HG02970 (cell line): ENCODE results near the gene ETHE1.

Experiments used
- ATAC-seq: cut with Tn5 transposase; IDR thresholded peaks from one replicate; pipeline ENCODE4 v1.9.1; 2021; ENCODE audit warnings: mild to moderate bottlenecking, moderate library complexity, moderate number of reproducible peaks; ENCODE audit not compliant: unreplicated experiment, low FRiP score

The ETHE1 gene

GRCh38 chr19:43498233-43498842 is 28.7 kb downstream of the ETHE1 start:
- no peak for ATAC-seq

- no peak for ATAC-seq
Observed at GRCh38 chr19:43496960-43497359, 30.0 kb downstream of the ETHE1 start.

GRCh38 chr19:43495082-43495481 is 31.9 kb downstream of the ETHE1 start:
- no peak for ATAC-seq

GRCh38 chr19:43490759-43491158 is 36.2 kb downstream of the ETHE1 start:
- ATAC-seq: no peak

- no peak for ATAC-seq
Observed at GRCh38 chr19:43489979-43490599, 36.9 kb downstream of the ETHE1 start.

GRCh38 chr19:43489310-43489709 is 37.7 kb downstream of the ETHE1 start:
- ATAC-seq: no peak

GRCh38 chr19:43488179-43488578 is 38.8 kb downstream of the ETHE1 start:
- no peak for ATAC-seq

- ATAC-seq: no peak
Observed at GRCh38 chr19:43486412-43486811, 40.6 kb downstream of the ETHE1 start.

GRCh38 chr19:43485951-43486350 is 41.0 kb downstream of the ETHE1 start:
- ATAC-seq: no peak

- ATAC-seq: no peak
Observed at GRCh38 chr19:43483281-43483680, 43.7 kb downstream of the ETHE1 start.

GRCh38 chr19:43482193-43482592 is 44.8 kb downstream of the ETHE1 start:
- ATAC-seq: no peak

- ATAC-seq: no peak
Observed at GRCh38 chr19:43481701-43482100, 45.3 kb downstream of the ETHE1 start.

GRCh38 chr19:43480574-43480973 is 46.4 kb downstream of the ETHE1 start:
- ATAC-seq: no peak

GRCh38 chr19:43479961-43480561 is 46.9 kb downstream of the ETHE1 start:
- ATAC-seq: no peak

GRCh38 chr19:43479226-43479625 is 47.8 kb downstream of the ETHE1 start:
- ATAC-seq: no peak

GRCh38 chr19:43478323-43478722 is 48.7 kb downstream of the ETHE1 start:
- no peak for ATAC-seq

- no peak for ATAC-seq
Observed at GRCh38 chr19:43476606-43477005, 50.4 kb downstream of the ETHE1 start.

GRCh38 chr19:43474986-43475705 is 51.9 kb downstream of the ETHE1 start:
- no peak for ATAC-seq

- no peak for ATAC-seq
Observed at GRCh38 chr19:43474487-43474886, 52.5 kb downstream of the ETHE1 start.

- no peak for ATAC-seq
Observed at GRCh38 chr19:43471091-43471490, 55.9 kb downstream of the ETHE1 start.

GRCh38 chr19:43470288-43470687 is 56.7 kb downstream of the ETHE1 start:
- no peak for ATAC-seq

- ATAC-seq: no peak
Observed at GRCh38 chr19:43469160-43469480, 57.9 kb downstream of the ETHE1 start.
